22Rv1 (cell line): ENCODE data around the gene PCIF1.

Source experiments
- ZFX ChIP-seq: fragments of 450-650 bp; IDR thresholded peaks from 2 replicates; pipeline ENCODE4 v1.6.1; 2017; ENCODE audit warnings: antibody characterized with exemption, borderline replicate concordance
- TF ChIP-seq, protein P1 (sequence below): fragments of 450-650 bp; IDR thresholded peaks from 2 replicates; pipeline ENCODE4 v1.5.1; 2017; ENCODE audit warnings: mild to moderate bottlenecking

DNA sequence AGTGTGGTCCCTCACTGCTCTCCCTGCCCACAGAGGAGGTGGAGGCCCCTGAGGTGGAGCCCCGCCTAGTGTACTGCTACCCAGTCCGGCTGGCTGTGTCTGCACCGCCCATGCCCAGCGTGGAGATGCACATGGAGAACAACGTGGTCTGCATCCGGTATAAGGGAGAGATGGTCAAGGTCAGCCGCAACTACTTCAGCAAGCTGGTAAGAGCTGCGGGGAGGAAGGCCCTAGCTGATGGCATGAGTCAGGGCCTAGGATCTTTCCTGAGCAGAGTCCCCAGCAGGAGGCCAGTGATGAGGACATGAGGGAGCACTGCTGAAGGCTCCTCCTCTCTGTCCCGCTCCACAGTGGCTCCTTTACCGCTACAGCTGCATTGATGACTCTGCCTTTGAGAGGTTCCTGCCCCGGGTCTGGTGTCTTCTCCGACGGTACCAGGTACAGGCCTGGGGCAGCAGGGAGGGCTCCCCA, 11.2 kb downstream of the PCIF1 start:
- TF ChIP-seq, protein P1, sequence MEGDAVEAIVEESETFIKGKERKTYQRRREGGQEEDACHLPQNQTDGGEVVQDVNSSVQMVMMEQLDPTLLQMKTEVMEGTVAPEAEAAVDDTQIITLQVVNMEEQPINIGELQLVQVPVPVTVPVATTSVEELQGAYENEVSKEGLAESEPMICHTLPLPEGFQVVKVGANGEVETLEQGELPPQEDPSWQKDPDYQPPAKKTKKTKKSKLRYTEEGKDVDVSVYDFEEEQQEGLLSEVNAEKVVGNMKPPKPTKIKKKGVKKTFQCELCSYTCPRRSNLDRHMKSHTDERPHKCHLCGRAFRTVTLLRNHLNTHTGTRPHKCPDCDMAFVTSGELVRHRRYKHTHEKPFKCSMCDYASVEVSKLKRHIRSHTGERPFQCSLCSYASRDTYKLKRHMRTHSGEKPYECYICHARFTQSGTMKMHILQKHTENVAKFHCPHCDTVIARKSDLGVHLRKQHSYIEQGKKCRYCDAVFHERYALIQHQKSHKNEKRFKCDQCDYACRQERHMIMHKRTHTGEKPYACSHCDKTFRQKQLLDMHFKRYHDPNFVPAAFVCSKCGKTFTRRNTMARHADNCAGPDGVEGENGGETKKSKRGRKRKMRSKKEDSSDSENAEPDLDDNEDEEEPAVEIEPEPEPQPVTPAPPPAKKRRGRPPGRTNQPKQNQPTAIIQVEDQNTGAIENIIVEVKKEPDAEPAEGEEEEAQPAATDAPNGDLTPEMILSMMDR: no peak
- TF ChIP-seq ZFX: no peak
